ENCODE data around the gene SERINC2. TPM values are rescaled to one million over a fixed set of nuclear protein-coding genes. Genes with fewer than 3 reads are reported as not detected.
A peak's percentile ranks its signal among the peaks of the same experiment; 100 is the strongest.
"Not testable (repeated sequence)": the region's sequence is repeated elsewhere in the genome, so short reads cannot be mapped to it uniquely, and the experiment has no call there.

The SERINC2 gene
- total RNA-seq, 1 donor from 2014 or later = 237 TPM

DNA sequence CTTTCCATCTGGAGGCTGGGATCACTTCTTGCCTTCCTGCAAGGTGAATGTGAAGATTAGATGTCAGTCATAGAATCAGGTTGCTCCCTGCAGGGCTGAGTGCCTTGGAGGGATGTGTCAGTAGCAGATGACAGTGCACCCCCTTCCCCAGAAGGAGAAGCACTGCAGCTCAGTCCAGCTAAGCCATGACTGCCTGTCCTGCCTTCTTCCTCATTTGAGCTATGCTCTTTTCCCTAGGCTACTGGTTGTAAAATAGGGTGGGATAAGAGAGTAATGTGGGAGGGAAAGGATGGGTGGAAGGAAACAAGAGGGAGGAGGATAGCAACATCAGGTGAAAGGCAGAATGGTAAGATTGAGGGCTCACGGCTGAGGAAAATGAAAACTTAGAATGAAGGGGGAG lies 29.0 kb upstream of the SERINC2 start:
- no peak for DNase-seq (ENCODE audit: low spot score)

DNA sequence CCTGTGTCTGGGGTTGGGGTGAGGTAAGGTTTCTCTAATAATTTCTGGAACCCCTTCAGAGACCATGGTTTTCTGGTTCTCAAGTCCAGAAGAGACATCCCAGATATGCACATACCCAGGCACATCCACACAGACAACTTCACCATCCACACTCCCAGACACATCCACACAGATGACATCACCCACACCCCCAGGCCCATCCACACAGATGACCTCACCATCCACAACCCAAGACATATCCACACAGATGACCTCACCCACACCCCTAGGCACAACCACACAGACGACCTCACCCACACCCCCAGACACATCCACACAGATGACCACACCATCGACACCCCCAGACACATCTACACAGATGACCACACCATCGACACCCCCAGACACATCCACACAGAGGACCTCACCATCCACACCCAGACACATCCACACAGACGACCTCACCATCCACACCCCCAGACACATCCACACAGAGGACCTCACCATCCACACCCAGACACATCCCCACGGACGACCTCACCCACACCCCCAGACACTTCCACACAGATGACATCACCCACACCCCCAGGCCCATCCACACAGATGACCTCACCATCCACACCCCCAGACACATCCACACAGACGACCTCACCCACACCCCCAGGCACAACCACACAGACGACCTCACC lies 26.3 kb upstream of the SERINC2 start:
- not testable (repeated sequence) for DNase-seq (ENCODE audit: low spot score)

DNA sequence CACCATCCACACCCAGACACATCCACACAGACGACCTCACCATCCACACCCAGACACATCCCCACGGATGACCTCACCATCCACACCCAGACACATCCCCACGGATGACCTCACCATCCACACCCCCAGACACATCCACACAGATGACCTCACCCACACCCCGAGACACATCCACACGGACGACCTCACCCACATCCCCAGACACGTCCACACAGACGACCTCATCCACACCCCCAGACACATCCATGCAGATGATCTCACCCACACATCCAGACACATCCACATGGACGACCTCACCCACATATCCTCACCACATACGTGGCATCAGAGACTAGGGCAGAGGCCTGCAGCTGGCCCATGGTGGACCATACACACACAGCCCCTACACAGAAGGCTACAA lies 25.4 kb upstream of the SERINC2 start:
- DNase-seq (ENCODE audit: low spot score) = no peak

DNA sequence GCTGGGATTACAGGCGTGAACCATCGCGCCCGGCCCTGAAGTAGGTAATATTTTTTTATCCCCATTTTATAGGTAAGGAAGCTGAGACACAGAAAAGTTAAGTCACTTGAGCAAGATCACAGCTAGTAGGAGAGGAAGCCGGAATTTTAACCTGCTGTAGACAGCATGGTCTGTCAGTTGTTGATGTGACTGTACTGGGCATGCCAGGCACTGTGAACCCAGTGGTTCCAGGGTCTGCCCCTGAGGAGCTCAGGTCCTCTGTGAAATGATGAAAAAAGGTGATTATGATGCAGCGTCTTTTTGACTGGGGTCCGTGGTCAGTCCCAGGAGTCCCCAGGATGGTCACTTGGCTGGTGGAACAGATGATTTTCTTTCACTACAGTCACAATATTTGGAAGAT lies 23.4 kb upstream of the SERINC2 start:
- no peak for DNase-seq (ENCODE audit: low spot score)

DNA sequence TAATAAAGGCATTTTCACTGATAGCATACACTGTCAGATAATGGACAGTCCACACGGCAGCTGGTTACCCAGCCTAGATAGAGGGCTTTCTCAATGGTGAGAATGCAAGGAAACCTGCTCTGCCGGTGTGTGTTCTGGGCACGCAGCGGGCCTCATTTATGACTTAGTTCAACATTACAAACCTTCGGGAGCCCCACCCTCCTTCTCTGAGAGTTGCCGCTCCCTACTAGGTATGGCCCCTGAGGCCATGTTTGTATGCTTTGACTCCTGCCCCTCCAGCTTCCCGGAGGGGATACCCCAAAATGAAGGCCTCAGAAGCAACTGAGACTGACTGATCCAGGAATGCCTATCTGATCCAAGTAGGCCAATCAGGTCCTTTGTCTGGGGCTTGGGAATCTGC lies 22.9 kb upstream of the SERINC2 start:
- DNase-seq (ENCODE audit: low spot score) = peak; percentile 84

DNA sequence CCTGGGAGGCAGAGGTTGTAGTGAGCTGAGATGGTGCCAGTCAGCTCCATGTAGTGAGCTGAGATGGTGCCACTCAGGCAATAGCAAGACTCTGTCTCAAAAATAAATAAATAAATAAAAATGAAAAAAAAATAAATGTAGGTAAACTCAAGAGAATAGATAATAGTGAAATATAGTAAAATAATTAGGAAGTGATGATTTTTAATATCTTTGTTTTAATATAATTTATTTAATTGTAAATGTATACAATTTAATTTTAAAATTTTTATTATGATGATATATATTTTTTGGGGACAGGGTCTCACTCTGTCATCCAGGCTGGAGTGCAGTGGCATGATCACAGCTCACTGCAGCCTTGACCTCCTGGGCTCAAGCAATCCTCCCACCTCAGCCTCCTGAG lies 19.6 kb upstream of the SERINC2 start:
- no peak for DNase-seq (ENCODE audit: low spot score)

DNA sequence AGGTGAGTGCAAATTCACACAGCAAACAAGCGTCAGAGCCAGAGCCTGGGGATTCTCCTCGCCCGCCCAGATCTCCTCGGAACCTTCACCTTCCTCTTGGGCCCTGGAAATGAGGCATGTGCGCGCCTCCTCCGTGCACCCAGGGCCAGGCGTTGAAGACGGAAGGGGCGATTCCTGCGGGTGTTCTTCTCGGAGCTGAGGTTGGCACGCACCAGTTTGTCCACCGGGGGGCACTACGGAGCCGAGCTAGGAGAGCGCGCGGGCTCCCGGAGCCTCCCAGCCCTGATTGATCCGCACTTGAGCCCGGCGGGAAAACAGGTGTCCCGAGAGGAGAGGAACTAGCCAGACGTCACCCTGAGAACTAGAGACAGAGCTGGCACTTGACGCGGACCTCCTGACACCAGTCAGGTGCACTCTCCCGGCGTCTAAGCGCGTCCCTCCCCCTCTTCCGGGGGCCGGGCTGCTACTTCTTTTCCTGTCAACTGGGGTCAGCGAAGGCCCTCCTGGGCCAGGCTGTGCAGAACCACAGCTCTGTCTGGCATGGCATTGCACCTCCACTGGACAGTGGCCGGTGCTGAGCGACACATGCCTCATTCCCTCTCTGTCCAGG lies 18.3 kb upstream of the SERINC2 start:
- DNase-seq (ENCODE audit: low spot score) = peak; percentile 90

DNA sequence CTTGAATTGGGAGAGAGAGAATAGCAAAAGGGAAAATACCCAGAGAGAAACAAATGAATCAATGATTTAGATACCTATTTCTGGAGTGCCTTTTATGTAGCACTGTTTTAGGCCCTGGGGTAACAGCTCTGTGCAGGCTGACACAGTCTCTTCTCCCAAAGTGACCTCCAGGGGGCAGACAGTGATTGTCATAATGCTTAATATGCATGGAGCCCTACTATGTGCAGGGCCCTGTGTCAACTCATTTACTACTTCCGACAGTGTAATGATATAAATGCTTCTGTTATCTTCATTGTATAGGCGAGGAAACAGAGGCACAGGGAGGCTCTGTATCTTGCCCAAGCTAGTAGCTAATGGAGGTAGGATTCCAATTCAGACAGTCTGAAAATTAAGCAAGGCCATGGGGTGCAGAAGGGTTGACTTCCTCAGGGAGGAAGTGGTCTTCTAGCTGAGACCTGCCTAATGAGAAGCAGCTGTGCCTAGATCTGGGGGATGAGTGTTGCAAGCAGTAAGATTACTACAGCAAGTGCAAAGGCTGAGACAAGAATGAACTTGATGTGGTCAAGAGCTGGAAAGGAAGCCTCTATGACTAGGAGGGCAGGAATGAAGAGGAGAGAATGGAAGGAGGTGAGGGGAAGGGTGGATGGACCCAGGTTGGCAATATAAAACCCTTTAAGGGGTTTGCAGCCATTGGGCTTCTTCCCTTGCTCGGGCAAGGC lies 16.2 kb upstream of the SERINC2 start:
- DNase-seq (ENCODE audit: low spot score) = no peak

DNA sequence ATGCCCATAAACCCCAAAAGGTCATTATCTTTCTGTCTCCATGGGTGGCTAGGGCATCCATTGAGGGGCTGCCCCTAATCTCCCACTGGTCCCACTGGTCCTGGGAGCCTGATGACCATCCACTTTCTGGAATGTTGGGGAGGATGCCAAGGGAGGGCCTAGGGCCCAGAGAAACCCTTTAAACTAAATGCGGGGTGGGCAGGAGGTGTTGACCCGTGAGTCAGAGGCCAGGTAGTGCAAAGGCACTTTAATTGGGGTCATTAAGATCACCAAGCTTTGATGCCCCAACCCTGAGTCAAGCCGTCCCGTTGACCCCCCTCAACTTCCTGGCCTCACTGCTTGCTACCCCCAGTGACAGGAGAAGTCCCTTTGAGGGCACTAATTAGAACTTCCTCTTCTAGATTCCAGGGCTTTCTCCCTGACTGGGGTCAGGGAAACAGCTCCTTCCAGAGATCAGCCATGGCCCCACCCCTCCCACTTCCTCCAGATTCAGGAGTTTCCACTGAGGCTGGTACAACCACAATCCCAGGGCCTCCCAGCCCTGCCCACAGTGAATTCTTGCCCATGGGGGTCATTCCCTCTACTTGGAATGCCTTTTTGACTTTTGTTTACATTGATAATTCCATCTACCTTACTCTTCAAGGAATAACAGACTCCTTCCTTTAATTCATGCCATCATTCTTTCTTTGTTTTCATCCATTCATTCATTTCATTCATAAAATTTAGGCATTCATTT lies 15.5 kb upstream of the SERINC2 start:
- no peak for DNase-seq (ENCODE audit: low spot score)

DNA sequence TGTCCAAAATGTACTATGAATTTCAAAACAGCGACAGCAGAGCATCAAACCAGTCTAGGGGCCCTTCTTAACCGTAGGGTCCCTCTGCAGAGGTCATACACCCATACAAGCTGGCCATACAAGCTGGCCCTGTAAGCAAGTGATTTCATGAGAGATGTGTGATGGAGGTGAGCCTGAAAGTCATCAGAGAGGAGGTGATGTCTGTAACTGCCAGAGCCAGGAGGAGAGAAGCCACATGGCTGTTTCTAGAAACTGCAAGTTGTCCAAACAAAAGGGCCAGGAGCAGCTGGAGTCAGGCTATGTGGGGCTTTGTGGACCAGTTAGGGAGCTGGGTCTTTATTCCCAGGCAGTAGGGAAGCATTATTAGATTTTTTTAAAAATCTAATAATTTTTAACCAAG lies 14.8 kb upstream of the SERINC2 start:
- no peak for DNase-seq (ENCODE audit: low spot score)

DNA sequence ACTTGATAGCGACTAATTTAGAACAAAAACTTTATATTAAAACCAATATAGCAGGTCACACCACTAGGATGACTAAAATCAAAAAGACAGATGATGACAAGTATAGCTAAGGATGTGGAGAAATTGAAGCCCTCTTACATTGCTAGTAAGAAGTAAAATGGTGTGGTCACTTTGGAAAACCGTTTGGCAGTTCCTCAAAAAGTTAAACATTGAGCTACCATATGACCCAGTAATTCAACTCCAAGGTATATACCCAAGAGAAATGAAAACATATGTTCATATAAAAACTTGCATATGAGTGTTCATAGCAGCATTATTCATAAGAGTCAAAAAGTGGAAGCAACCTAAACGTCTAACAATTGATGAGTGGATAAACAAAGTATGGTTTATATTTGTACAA lies 13.0 kb upstream of the SERINC2 start:
- DNase-seq (ENCODE audit: low spot score) = no peak

DNA sequence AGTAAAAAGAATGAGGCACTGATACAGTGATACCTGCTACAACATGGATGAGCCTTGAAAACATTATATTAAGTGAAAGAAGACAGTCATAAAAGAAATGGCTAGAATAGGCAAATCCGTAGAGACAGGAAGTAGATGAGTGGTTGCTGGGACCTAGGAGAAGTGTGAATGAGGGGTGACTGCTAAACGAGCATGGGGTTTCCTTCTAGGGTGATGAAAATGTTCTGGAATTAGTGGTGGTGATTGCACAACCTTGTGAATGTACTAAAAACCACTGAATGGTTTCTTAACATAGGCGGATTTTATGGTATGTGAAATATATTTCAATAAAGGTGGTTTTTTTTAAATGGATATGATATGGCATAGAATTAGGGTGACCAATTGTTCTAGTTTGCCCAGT lies 12.6 kb upstream of the SERINC2 start:
- no peak for DNase-seq (ENCODE audit: low spot score)

DNA sequence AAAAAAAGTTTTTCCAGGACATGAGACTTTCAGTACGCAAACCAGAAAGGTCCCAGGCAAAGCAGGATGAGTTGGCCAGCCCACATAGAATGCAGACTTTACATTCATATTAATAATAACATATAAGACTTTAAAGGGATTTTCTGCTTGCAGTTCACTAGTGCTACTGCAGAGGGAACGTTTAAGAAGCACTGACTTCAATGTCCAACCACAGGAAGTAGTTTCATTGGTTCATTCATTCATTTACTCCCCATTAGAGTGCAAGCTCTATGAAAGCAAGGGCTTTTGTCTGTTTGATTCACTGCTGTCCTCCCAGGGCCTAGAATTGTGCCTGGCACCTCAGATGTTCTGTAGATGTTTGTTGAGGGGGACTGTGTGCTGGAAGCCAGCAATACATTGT lies 11.8 kb upstream of the SERINC2 start:
- no peak for DNase-seq (ENCODE audit: low spot score)

DNA sequence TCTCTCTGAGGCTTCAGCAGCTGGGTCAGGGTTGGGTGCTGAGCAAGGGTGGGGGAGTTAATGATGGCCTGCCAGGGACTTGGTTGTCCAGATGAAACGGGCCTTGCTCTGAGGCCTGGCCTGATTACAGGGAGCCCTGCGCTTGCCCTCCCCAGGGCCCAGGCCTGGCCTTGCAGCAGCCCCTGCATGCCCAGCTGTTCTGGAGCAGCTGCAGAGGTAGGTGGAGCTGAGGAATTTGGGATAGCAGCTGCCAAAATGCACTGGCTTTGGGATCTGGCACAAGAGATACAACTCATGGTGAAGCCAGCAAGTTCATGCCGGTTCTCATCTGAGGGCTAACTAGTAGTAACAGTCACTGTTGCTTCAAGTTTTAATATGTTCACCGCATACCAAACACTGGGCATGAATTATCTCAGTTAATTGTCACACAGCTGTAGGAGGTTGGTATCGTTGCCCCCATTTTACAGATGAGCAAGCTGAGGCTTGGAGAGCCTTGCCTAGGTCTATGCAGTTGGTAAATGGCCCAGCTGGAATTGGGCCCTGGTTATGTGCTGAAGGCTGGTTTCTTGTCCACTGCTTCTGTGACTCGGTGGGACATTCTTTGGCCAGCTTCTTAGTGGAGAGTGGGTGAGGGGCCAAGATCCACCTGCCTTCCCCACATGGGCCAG lies 7.3 kb upstream of the SERINC2 start:
- no peak for DNase-seq (ENCODE audit: low spot score)

DNA sequence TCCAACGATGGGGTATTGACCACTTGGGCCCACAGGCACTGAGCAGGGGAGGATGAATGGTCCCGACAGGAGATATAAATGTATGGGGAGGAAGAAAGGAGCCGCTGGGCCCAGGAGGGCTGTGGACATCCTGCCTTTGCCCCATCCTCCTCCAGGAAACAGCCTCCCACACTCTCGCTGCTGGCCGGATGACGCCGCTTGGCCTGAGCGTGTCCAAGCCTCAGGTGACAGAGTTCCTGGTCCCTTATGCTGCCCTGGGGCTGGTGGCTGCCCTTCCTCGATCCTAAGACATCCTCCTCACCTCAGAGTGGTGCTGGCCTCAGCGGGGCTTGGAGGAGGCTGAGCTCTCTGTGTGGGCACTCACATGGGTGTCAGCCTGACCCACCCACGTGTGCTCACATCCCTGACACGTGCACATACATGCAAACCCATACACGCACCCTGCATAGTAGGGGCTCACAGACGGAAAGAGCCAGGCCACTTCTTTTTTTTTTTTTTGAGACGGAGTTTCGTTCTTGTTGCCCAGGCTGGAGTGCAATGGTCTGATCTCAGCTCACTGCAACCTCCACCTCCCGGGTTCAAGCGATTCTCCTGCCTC lies 5.9 kb upstream of the SERINC2 start:
- no peak for DNase-seq (ENCODE audit: low spot score)

DNA sequence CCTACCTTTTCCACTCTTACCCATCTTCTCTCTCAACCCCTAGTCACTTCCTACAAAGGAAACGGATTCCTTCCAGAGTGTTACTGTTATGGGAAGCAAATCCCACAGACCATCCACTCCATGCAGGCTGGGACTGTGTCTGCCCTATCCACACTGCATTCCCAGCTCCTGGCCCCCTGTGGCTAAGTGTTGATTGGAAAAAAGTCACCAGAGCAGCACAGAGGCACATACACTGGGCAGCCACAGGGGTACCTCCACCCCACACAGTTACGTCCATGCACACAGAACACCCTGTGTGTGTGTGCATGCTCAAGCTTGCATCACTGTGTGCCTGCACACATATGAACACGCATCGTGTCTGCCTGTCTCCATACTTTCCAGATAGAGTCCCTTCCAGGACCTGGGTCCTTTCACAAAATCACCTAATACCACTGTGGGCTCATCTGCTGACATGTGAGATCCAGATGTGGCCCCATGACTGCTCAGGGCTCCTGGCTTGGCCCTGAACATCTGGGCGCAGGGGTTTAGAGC lies 4.2 kb upstream of the SERINC2 start:
- no peak for DNase-seq (ENCODE audit: low spot score)

DNA sequence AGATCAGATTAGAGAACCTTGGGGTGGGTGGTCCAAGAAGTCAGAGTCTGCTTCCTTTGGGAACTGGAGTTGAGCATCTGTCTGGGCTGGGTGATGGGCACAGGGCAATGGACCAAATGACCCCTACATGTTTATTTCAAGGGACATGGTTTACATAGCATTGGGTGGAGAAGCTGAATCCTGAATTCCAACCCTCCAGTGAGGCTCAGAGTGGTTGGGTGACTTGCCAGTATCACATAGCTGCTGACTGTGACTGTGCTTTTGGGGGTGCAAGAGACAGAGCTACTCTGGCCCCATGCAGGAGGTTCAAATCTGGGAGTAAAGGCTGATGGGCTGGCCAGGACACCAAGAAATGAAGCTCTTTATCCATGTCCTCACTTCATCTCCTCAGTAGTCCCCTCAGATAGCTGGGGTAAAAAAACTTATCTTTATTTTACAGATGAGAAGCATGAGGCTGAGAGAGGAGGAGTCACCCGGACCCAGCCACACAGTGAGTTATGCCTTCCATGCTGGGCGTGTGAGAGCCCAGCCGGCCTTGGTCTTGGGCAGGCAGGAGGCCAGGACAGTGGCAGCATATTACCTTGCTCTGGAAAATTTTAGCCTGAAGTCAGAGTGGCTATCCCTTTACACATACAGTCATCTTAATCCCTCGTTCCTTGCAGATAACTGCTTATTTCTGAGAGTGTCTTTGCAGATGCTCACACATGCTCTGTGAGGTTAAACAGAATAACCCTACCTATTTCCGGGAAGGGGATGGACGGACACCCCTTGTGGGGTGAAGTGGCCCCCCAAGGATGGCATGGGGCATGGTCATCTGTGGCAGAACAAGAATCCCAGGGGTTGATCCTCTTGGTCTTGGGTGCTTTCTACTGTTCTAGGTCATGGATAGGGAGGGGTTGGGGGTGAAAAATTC lies 2.8 kb upstream of the SERINC2 start:
- no peak for DNase-seq (ENCODE audit: low spot score)

DNA sequence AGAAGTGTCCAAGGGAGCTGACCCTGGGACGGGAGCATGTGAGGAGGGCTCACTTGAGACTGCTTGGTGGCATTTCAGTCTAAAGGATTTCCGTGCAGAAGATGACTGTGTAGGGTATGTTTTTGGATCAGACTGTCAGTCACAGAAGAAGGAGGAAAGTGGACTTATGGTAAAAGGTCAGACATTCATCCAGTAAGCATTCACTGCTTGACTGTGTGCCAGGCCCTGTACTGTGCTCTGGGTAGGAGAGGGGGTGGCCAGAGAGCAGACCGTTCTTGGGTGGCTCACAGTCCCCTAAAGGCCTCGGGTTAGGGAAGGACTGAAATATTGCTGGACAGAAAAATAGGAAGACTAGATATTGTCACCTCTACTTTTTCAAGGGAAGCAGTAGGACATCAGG lies 2.1 kb upstream of the SERINC2 start:
- no peak for DNase-seq (ENCODE audit: low spot score)

DNA sequence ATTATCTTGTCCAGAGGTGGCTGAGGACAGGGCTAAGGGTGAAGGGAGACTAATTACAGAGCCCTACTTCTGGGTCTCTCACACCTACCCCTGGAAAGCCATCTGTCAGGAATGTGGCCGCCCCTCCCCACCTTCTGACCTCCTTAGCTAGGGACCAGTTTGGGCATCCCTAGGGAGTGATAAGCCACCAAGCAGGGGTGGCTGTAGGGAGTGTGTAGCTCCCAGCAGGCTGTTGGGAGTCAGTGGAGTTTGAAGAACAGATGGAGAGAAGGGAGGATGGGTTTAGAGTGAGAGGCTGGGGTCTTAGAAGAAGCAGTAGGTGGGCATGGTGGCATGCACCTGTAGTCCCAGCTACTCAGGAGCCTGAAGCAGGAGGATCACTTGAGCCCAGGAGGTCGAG lies 808 bp upstream of the SERINC2 start:
- DNase-seq (ENCODE audit: low spot score) = no peak

DNA sequence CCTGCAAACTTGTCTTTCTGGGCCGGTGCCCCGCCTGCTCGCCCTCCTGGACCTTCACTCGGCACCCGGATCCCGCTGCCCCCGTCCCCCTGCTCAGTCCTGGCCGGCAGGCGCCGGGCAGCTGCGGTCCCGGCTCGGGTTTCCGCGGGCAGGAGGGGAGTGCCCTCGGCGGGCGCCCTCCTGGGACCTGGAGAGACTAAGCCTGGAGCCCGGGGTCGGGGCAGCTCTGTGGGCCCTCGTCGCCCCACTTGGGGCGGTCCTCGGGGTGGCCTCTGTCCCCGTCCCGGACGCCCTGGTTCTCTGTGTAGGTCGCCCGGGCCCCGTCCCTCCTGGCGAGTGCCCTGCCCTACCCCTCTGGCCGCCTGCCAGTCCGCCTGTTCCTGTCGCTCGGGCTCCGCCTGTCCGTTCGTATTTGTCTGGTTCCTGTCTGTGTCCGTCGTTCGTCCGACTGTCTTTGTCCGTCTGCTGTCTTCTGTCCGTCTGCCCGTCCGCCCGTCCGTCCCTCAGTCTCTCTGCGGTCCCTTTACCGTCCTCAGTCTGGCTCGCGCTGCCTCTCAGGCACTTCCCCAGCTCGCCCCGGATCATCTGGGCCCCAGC lies 490 bp downstream of the SERINC2 start:
- peak; percentile 86 for DNase-seq (ENCODE audit: low spot score)
